ENCODE measurements around the gene FMR1NB.

The FMR1NB gene, protein sequence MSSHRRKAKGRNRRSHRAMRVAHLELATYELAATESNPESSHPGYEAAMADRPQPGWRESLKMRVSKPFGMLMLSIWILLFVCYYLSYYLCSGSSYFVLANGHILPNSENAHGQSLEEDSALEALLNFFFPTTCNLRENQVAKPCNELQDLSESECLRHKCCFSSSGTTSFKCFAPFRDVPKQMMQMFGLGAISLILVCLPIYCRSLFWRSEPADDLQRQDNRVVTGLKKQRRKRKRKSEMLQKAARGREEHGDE

DNA sequence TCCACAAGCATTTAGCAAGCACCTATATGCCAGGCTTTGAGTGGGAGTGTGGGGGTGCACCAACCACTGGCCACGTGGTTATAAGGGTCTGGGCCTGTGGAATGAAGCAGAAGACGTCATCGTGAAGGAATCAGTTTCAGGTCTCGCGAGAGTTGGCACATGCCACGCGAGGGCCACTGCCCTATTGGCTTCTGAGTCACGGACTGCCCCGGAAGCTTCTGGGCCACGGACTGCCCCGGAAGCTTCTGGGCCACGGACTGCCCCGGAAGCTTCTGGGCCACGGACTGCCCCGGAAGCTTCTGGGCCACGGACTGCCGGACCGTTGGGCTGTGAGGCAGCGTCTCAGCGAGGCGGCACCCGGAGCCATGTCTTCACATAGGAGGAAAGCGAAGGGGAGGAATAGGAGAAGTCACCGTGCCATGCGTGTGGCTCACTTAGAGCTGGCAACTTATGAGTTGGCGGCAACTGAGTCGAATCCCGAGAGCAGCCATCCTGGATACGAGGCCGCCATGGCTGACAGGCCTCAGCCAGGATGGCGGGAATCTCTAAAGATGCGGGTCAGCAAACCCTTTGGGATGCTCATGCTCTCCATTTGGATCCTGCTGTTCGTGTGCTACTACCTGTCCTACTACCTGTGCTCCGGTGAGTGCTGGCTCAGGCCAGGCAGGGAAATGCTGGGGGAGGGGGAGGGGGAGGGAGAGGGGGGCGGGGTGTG lies at the start of gene FMR1NB:
Gene FMR1NB (plus strand): TSS at position 300 of the 715 bp plus-strand sequence. CDS start 66 bp downstream, at position 366.
- no peak for DNase-seq

DNA sequence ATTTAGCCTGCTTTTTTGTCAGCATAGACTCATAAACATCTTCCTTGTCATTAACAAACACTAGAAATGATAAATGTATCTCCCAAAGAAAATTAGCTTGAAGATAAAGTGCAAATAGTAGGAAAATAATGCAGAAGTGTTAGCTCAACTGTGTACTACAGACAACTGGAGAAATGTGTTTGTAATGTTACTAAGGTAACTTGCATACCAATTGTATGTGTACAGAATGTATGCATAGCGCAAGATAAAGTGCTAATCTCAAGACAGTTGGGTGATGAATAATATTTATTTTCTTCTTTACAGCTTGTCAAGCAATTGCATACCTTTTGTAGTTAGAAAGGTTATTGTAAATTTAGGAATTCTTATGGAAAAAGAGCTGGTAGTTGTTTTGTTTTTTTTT lies 47.3 kb upstream of the FMR1NB start:
- no peak for DNase-seq

DNA sequence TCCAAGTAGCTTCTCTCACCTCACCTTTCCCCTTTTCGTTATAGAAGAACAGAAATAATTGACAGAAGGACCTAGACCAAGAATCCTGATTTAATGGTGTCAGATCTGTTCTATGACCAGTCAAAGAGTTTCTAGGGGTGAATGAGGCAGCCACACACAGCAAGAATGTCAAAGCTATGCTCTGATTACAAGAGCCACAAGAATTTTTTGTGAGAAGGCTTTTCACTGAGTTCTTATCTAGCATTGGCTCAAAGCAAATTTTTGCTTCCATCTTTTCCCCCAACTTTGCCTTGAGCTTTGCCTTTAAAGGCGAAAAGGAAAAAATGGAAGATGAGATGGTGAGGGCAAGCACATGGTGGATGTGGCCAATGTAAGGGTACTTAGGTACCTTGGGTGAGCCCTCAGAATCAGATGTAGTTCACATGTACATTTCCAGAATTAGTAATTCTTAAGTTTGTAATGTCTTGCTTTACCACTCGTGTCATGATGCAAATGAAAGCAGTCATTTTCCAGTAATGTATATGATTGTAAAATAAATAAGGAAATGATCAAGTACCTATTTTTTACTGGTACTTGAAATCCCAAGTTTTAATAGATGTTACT lies 45.9 kb upstream of the FMR1NB start:
- DNase-seq, result no peak

DNA sequence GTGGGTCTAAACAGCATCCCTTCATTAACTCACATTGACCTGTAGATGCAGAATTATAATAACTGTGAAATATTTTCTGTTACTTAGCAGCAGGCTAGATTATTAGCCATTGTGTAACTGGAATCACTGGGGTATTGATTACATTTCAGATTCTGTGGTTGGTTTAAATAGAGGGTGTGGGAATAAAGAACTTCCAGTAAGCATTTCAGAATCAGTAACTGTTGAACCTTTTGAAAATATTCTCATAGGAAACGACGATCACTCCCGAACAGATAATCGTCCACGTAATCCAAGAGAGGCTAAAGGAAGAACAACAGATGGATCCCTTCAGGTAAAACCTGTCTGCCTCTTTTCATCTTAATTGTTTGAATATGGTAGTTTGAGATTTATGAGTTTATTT lies 35.9 kb upstream of the FMR1NB start:
- no peak for DNase-seq

DNA sequence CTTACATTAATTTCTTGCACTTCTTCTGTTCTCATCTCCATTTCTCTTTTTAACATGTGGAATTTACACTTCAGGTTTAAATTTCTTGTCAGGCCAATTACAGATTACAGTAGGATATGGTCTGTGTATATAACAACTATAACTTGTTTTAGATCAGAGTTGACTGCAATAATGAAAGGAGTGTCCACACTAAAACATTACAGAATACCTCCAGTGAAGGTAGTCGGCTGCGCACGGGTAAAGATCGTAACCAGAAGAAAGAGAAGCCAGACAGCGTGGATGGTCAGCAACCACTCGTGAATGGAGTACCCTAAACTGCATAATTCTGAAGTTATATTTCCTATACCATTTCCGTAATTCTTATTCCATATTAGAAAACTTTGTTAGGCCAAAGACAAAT lies 32.6 kb upstream of the FMR1NB start:
- no peak for DNase-seq

DNA sequence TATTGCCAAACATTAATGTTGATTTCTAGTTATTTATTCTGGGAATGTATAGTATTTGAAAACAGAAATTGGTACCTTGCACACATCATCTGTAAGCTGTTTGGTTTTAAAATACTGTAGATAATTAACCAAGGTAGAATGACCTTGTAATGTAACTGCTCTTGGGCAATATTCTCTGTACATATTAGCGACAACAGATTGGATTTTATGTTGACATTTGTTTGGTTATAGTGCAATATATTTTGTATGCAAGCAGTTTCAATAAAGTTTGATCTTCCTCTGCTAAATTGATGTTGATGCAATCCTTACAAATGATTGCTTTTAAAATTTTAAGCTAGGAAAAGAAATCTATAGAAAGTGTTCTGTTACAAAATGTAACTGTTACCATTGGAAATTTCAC lies 30.8 kb upstream of the FMR1NB start:
- DNase-seq, result no peak

DNA sequence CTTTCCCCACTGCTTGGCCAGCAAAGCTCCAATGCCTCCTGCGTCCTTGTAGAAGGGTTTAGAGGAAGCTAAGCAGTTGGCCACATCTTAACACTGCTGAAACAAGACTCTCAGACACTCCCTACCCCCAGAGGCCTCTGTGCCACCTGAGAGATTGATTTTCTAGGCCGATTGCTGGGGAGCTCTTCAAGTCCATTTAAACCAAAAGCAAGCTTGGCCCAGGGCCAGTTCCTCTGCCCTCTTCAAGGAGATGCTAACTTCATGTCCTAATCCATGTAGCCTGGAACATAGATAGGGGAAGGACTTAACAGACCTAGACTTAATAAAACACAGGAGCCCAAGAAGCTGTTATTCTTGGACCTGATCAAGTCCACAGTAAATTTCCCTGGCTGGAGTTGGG lies 27.2 kb upstream of the FMR1NB start:
- no peak for DNase-seq

DNA sequence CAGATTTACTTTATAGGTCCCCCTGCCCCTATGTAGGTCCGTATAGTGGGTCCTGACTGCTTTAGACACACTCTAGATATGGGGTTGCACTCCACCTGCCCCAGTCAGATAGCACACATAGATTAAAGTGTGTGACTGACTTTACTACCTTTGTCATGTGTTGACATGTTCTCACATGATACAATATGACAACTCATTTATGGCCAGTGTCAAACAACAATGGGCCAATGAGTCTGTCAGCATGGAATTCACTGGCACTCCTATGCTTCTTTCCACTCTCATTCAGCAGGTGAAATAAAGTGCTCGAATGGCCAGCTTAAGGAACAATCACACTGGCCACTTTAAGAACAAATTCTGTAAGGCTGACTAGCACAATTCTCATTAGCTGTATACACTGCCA lies 23.8 kb upstream of the FMR1NB start:
- DNase-seq, result no peak

DNA sequence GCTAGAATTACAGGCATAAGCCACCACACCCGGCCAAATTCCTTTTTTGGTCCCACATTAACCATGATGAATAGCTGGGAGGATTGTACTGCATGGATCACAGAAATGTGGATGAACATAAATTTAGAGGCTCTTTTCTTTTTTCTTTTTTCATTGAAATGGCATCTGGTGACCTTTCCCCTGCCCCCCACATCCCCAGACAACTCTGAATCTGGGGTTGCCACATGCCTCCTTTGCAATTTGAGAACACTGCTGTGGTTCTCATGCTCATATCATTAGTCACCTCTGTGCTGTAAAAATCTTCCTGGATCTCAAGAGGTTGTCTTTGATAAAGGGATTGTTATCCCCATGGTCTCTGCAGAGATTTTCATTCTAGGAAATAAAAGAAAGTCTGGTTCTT lies 22.8 kb upstream of the FMR1NB start:
- DNase-seq, result no peak

DNA sequence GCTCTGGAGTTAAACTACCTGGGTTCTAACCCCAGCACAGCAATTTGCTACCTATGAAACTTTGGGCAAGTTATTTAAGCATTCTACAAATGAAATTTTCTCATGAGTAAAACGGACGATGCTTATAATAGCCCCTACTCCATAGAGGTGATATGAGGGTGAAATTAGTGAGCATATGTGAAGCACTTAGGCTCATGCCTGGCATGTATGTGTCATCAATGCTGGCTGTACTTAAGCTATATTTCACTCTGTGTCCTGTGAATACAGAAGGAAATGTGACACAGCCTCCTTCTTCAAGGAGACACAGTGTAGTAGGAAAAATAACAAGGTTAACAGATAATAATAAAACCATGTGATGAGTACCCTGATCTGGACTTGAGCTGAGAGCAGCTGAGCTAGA lies 20.4 kb upstream of the FMR1NB start:
- no peak for DNase-seq

DNA sequence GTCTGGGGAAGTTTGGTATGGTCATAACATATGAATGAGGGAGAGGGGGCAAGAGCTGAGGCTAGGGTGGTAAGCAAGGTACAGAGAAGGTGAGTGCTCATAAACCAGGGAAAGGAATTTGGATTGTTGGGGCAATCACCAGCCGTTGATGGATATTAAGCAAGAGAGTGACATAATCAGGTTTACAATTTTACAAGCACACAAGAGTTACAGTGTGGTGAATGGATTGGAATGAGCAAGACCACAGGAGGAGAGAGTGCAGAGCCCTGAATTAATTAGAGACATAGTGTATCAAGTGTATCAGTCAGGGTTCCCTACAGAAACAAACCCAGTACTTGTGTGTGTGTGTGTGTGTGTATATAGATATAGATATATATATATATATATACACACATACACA lies 18.7 kb upstream of the FMR1NB start:
- no peak for DNase-seq

DNA sequence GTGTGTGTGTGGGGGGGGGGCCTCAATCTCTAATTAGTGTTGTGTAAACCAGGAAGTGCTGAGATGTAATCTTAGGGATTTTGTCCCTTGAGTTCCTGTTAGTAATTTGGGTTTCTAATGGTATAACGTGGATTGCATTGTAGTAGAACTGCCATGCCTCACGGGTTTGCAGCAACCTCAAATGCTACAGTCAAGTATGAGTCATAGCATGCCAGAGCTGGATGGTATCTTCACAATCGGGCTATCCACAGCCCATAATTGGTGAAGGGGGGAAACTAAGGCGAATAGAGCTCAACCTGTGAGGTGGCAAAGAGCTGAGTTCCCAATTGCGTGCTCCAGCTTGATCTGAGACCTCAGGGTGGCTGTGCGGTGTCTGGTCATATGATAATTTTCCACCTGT lies 2.2 kb upstream of the FMR1NB start:
- DNase-seq, result no peak

DNA sequence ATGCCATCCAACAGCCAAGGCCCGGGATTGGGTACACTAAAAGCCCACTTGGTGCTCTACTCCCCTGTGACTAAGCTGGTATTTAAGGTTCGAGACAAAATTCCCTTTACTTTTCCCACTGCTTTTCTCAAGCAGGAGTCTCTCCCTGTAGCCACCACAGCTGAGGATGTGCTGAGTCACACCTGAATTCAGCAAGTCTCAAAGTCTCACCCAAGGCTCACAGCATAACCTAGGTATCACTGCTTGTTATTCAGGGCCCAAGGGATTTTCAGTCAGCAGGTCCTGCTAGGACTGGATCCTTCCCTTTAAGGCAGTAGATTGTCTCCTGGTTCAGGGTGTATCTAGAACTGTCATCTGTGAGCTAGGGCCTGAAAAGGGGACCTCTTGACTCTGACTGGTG lies 39.2 kb downstream of the FMR1NB start:
- DNase-seq, result no peak

DNA sequence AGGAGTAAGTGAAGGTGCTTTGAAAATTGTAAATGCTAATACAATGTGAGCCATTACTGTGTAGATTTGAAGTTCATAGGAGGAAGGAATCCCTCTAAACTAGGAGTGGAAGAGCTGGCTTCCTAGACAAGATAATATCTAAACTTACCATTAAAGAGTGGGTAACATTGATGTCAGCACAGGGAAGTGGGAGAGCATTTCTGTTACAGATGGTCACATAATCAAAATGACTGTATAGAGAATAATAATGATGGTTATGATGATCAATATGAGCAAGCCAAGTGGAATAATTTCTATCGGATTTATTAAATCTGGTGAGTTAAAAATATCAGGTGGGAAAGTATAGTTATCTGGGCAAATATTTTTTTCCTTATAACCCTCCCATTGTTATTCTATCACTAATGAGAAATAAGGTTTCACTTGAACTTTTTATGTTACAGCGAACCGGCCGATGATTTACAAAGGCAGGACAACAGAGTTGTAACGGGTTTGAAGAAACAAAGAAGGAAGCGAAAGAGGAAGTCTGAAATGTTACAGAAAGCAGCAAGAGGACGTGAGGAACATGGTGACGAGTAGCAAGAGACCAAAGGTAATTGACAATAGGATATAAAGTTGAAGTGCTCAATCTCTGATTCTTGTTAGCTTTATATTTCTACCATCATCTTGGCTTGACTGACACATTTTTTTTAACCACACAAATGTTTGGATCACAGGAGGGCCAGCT lies 43.5 kb downstream of the FMR1NB start:
- DNase-seq, result no peak

DNA sequence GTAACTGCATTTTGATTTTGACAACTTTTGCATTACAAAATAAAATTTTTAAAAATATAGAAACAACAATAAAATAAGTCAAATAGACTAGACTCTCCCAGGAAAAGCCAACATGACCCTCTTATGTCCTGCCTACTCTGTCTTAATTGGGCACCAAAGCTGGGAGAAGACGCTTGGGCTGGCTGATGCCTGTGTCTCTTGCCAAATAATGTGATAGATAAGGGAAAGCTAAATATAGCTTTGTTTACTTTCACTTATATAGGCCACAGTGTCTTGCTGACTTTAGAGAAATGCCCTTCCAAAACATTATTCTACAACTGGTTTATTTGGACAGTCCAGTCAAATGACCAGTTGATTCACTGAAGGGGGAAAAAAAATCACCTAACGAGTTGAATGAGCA lies 54.2 kb downstream of the FMR1NB start:
- no peak for DNase-seq

DNA sequence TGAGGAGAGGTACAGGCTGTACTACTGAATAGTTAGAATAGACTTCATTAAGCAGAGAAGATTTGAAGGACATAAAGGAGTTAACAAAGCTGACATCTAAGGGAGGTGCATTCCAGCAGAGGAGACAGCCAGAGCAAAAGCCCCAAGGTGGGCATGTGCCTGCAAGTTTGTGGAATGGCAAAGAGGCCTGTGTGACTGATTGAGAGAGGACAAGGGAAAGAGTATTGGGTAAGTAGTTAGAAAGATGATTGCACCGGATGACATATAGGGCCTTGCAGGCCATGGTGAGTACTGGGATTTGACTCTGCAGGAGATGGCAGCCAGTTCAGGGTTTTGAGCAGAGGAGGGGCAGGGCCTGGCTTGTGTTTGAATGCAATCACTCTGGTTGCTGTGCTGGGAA lies 55.9 kb downstream of the FMR1NB start:
- no peak for DNase-seq

DNA sequence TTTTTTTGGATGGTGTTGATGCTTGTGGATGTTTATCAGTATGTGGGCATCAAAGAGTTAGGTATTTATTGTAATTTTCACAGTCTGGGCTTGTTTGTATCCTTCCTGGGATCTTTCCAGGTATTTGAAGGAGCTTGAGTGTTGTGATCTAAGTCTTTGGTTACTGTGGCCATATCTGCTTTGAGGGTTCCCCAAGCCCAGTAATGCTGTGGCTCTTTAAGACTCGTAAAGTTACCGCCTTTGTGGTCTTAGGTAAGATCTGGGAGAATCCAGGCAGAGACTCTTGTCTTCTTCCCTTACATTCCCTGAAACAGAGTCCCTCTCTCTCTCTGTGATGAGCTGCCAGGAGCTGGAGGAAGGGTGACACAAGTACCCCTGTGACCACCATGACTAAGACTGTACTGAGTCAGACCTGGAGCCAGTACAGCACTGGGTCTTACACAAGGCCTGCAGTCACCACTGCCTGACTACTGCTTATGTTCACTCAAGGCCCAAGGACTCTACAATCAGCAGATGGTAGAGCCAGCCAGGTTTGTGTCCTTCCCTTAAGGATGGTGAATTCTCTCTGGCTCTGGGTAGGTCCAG lies 62.2 kb downstream of the FMR1NB start:
- DNase-seq, result no peak

DNA sequence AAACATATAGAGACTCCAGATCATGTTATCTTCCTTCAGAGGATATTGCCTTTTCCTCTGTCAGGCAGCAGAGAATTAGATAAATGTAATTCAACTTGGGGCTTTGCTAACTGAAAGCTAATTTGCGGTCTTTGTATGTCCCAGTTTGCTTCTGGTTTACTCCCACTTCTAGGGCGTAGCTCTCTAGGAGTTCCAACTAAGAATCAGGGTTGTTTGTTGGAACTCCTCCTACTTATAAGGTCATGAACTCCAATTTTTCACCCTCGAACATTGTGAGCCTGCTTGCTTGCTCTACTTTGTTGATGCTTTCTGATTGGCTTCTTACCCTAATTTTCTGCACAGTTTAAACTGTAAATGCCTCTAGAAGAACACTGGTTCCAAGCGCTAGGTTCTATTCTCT lies 66.1 kb downstream of the FMR1NB start:
- DNase-seq, result no peak

DNA sequence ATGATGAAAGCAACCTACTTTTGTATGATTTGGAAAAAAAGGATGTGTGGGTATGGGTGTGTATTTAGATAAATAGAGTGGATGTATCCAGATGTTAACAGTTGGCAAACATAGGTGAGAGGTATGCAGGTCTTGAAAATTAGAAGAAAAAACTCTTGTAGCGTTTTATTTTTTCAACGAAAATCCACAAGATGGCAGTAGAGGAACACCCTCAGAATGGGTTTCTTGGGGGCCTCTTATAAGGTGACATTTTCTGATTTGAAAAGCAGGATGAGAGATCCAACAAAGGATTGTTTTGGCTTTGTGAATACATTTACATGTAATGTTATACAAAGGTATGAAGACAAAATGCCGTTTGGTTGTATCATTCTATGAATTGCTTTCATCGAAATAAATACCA lies 68.3 kb downstream of the FMR1NB start:
- peak; percentile 30 for DNase-seq

DNA sequence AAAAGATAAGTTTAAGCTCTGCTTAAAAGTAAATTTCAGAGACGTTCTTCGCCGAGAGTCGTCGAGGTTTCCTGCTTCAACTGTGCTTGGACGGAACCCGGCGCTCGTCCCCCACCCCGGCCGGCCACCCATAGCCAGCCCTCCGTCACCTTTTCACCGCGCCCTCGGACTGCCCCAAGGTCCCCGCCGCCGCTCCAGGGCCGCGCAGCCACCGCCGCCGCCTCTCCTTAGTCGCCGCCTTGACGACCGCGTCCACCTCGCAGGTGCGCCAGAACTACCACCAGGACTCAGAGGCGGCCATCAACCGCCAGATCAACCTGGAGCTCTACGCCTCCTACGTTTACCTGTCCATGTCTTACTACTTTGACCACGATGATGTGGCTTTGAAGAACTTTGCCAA lies 70.8 kb downstream of the FMR1NB start:
- no peak for DNase-seq

DNA sequence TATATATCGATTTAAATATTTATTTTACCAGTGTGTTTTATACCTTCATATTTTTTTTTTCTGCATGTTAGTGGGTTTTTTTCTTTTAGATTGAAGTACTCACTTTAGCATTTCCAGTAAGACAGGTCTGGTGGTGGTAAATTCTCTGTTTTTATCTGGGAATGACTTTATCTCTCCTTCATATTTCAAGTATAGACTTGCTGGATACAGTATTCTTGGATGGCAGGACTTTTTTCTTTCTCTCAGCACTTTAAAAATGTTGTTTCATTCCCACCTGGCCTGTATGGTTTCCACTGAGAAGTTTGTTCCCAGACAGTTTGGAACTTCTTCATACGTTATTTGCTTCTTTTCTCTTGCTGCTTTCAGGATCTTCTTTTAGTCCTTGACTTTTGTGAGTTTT lies 86.1 kb downstream of the FMR1NB start:
- DNase-seq, result no peak

DNA sequence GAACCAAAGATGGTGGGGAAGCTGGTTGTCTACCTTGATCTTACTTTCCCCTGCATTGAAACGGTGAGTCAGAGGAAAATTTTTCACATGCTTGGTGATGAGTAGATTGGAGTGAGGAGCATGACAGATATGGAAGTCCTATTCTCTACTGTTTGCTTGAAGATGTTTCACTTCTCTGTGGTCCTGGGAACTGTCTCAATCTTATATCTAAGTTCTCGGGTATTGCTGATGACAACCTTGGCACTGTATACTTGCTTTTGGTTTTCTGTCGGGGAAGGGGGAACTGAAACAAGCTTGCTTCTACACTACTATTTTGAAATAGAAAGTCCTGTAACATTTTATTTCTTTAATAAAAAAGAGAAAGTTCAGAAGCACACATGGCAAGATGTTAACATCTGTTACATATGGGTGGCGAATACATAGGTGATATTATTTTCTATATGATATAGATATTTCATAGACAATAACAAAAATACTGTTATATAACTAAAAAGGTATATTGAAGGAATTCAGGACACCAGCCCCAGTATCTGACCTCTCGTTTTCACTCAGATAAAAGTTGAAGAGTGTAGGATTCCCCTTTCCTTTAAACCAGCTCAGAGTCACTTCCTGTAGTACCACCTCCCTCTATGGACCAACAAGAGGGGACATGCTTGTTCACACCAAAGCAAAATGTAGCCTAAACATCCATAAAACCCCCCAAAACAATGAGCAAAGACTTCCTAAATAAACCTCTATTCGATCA lies 88.8 kb downstream of the FMR1NB start:
- no peak for DNase-seq

DNA sequence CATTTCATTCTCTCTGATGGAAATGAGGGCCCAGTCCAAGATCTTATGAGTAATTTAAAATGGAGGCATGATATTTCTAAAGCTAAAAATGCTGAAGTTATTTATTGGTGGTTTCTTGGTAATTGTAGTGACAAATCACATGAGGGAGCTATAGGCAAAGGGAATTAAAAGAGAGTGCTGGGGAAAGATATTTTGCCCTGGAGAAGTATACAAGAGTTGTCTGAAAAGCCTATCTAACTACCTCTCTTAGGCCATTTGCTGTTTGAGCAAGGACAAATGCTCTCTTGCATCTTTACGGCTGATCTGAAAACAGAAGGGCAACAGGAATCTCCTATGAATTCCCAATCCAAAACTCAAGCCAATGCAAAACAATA lies 89.4 kb downstream of the FMR1NB start:
- DNase-seq, result no peak

Data from activated CD4-positive, alpha-beta T cell treated with anti-CD3 and anti-CD28 coated beads, Interleukin-2, amount 50 U/mL, for 16 hours (primary cell).